Left lung (tissue), 10 donors: ENCODE measurements around the gene SH3BGRL2. TPM values are rescaled to one million over a fixed set of nuclear protein-coding genes. Genes with fewer than 3 reads are reported as not detected.

Experiments used
- ATAC-seq: fragments of 200-7000 bp; cut with Tn5 transposase; one replicate; pipeline ENCODE4 v1.9.1; 2020; ENCODE audit warnings: moderate library complexity
- DNase-seq, 4 donors: peaks; one replicate each; pipeline ENCODE4 v3.0.0-alpha.2; 2013 to 2020
- H3K27ac ChIP-seq, 2 donors: fragments of 200-600 bp; sonication (generic) in 1 of 2; one replicate each; pipeline versions ENCODE4 v1.5.0 to v1.8.0; 2020 to 2021
- H3K27me3 ChIP-seq, 2 donors: fragments of 200-600 bp; sonication (generic) in 1 of 2; one replicate each; pipeline versions ENCODE4 v1.5.0 to v1.8.0; 2020 to 2021
- H3K36me3 ChIP-seq, 2 donors: fragments of 200-600 bp; sonication (generic) in 1 of 2; one replicate each; pipeline versions ENCODE4 v1.5.0 to v1.8.0; 2020 to 2021
- H3K4me1 ChIP-seq, 2 donors: fragments of 200-600 bp; one replicate each; pipeline ENCODE4 v1.8.0; 2021
- H3K4me3 ChIP-seq, 2 donors: fragments of 200-600 bp; sonication (generic) in 1 of 2; one replicate each; pipeline versions ENCODE4 v1.5.0 to v1.8.0; 2020 to 2021; ENCODE audit warnings: mild to moderate bottlenecking in 1 of 2
- H3K9me3 ChIP-seq, 2 donors: fragments of 200-600 bp; sonication (generic) in 1 of 2; one replicate each; pipeline versions ENCODE4 v1.5.0 to v1.8.0; 2020 to 2021
- intact Hi-C, 2 donors: fragments of 100-400 bp; cut with DNase I; formaldehyde crosslinking; loops; one replicate each; pipeline versions ENCODE4 v1.11.2 to v1.14.2; 2022
- polyA plus RNA-seq, 6 donors: library from polyadenylated mRNA; unstranded; fragments of 120-200 nt; gene quantifications; one replicate each; pipeline ENCODE4 v1.2.1, GENCODE V29; 2013; ENCODE audit not compliant: insufficient read length in 6 of 6
- total RNA-seq, 2 donors: library from RNA; stranded (reverse); fragmentation: NEBNext Ultra II Directional; extraction: Animal tissue kit (Norgen Biotek cat#: 25700); gene quantifications; one replicate each; pipeline ENCODE4 v1.2.1, GENCODE V29; 2021
- TF ChIP-seq, protein P1 (sequence below), 2 donors: fragments of 200-600 bp; sonication (generic) in 1 of 2; IDR thresholded peaks; one replicate each; pipeline versions ENCODE4 v1.5.0 to v1.8.0; 2021; ENCODE audit warnings: antibody characterized with exemption in 2 of 2
- donor health status: DM: no; HTN: yes; CAD: no.
- donor health status: DM: no; HTN: no; CAD: no.

The SH3BGRL2 gene
- total and polyA plus RNA-seq, 8 donors = 22.0 to 45.7 (median 38.9) TPM

DNA sequence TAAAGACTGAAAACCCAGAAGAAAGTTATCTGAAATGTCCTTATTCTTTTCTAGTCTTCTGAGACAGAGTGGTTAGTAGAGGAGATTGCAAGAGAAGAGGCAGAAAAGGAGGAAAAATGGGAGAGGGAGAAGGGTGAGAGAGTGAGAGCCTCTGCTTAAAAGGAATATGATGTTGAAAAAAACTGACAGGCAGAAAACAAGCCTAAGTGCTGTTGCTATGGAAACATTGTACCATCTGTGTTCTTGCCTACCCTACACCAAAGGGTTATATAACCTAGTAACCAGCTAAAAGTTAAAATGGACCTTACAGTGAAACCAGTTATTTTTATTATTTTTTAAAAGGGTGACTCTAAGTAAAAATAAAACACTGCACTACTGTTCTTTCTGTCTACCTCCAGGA is 28.3 kb upstream of the SH3BGRL2 start:
- Histone ChIP-seq H3K4me3 (no peak overlapping the region), H3K9me3 (no peaks in the 10 kb centered on the region), H3K27ac (no peak overlapping the region), H3K36me3 (no peaks in the 10 kb centered on the region), H3K27me3 (no peaks in the 10 kb centered on the region), H3K4me1 (no peaks in the 10 kb centered on the region)
- TF ChIP-seq, protein P1, sequence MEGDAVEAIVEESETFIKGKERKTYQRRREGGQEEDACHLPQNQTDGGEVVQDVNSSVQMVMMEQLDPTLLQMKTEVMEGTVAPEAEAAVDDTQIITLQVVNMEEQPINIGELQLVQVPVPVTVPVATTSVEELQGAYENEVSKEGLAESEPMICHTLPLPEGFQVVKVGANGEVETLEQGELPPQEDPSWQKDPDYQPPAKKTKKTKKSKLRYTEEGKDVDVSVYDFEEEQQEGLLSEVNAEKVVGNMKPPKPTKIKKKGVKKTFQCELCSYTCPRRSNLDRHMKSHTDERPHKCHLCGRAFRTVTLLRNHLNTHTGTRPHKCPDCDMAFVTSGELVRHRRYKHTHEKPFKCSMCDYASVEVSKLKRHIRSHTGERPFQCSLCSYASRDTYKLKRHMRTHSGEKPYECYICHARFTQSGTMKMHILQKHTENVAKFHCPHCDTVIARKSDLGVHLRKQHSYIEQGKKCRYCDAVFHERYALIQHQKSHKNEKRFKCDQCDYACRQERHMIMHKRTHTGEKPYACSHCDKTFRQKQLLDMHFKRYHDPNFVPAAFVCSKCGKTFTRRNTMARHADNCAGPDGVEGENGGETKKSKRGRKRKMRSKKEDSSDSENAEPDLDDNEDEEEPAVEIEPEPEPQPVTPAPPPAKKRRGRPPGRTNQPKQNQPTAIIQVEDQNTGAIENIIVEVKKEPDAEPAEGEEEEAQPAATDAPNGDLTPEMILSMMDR (IDR thresholded peaks at IDR 0.05) = no peak
- intact Hi-C loops = no loop called here
- no peak for DNase-seq
- ATAC-seq = no peak

DNA sequence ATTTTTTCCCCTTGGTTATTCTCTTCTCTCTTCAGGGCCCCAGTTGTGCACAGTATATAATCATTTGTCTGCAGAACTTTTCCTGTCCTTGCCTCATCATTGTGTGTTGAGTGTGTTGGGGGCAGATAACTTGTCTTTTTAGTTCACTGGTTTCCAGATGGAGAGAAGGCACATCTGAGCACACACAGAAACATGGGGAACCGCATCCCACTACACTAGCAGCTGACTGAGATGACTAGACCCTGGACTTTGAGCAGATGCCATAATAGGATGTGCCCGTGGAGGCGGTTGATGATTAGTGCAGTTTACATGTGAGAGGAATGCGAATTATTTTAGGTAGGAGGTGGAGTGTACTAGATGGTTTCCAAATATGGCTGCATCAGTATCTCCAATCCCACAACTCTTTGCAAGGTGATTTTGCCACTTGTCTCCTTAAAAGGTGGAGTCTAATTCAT is 26.5 kb upstream of the SH3BGRL2 start:
- no peaks in the 10 kb centered on the region for H3K27me3 ChIP-seq
- intact Hi-C loops = no loop called here
- H3K36me3 ChIP-seq = no peaks in the 10 kb centered on the region
- H3K27ac ChIP-seq = no peak overlapping the region
- DNase-seq (no peak), ATAC-seq (no peak)
- no peak overlapping the region for H3K4me3 ChIP-seq
- TF ChIP-seq, protein P1 (IDR thresholded peaks at IDR 0.05) = no peak
- H3K4me1 ChIP-seq = no peaks in the 10 kb centered on the region
- no peaks in the 10 kb centered on the region for H3K9me3 ChIP-seq

DNA sequence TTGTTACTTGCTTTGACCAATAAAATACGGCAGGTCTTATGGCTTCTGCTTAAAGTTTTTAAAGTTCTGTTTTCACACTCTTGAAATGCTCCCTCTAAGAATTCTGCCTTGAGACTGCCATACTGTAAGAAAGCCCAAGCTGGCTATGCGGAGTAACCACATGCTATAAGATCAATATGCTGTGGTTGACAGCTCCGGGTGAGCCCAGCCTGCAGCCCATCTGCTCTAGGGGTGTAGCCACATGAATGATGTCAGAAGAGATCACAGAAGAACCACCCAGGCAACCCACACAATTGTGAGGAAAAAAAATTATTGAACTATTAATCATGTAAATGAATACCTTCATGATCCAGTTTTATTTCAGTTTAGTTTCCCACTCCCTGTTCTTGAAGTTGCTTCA is 26.1 kb upstream of the SH3BGRL2 start:
- TF ChIP-seq, protein P1 (IDR thresholded peaks at IDR 0.05) = no peak
- no peak for DNase-seq
- H3K4me3 ChIP-seq = no peak overlapping the region
- H3K4me1 ChIP-seq = no peaks in the 10 kb centered on the region
- ATAC-seq = no peak
- no peak overlapping the region for H3K27ac ChIP-seq
- no peaks in the 10 kb centered on the region for H3K27me3 ChIP-seq
- intact Hi-C loops = no loop called here
- no peaks in the 10 kb centered on the region for H3K36me3 ChIP-seq
- H3K9me3 ChIP-seq = no peaks in the 10 kb centered on the region

DNA sequence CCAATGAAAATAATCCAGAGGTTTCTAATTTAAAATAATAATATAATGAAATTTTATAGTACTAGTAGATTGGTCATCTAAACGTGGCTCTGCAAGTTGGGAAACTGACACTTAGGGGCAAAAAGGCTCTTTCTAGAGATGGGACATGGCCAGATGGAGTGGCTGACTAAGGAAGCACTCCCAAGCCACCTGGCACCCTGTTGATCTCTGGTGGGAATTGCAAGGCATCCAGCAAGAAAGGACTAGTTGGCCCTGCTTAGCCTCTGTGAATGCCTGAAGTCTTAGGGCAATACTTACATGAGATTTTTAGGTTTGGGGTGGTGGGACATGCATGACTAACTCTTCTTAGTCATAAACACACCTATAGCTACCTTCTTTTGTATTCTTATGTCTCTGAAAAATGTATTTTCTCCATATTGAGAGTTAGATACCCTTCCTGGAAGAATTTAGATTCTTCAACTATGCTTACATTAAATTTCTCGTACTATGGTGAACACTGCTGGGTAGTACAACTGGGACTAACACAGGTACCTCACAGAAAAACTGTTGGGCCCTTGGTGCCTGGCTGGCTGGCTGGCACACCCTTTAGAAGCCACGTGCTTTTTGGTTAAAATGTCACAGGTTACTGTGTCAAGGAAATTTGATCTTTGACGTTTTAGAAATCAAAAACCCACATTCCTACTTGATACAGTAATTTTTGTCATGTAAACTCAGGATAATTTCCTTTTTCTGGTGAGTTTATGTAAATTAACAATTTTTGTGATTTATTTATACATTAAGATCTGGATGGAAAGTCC is 25.0 kb upstream of the SH3BGRL2 start:
- Histone ChIP-seq H3K4me1 (no peaks in the 10 kb centered on the region), H3K27ac (no peak overlapping the region), H3K4me3 (no peak overlapping the region), H3K27me3 (no peaks in the 10 kb centered on the region), H3K9me3 (no peaks in the 10 kb centered on the region), H3K36me3 (no peaks in the 10 kb centered on the region)
- intact Hi-C loops = no loop called here
- TF ChIP-seq, protein P1 (IDR thresholded peaks at IDR 0.05) = no peak
- no peak for ATAC-seq
- DNase-seq = no peak

DNA sequence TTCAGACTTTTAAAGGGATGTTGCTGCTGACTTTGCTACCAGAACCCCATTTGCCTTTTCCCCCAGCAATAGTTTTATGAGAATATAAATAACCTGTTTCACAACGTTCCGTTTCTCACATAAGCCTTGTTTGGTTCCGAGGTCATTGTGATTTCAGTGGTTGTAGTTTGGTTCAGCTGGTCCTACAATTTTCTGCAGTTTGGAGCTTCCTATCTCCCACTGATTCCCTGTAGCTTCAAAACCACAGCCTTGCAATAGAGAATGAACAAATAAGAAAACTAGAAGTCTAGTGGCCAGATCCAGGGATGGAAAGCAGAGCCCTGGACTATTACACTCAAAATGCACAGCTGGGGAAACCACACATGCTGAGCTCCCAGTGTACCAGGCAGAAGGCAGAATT is 24.1 kb upstream of the SH3BGRL2 start:
- no peaks in the 10 kb centered on the region for H3K9me3 ChIP-seq
- H3K36me3 ChIP-seq = no peaks in the 10 kb centered on the region
- intact Hi-C loops = no loop called here
- TF ChIP-seq, protein P1 (IDR thresholded peaks at IDR 0.05) = no peak
- H3K4me3 ChIP-seq = no peak overlapping the region
- H3K27ac ChIP-seq = no peak overlapping the region
- H3K27me3 ChIP-seq = no peaks in the 10 kb centered on the region
- H3K4me1 ChIP-seq = no peaks in the 10 kb centered on the region
- ATAC-seq = no peak
- no peak for DNase-seq
